ENCODE results near the gene HDAC4.

DNA sequence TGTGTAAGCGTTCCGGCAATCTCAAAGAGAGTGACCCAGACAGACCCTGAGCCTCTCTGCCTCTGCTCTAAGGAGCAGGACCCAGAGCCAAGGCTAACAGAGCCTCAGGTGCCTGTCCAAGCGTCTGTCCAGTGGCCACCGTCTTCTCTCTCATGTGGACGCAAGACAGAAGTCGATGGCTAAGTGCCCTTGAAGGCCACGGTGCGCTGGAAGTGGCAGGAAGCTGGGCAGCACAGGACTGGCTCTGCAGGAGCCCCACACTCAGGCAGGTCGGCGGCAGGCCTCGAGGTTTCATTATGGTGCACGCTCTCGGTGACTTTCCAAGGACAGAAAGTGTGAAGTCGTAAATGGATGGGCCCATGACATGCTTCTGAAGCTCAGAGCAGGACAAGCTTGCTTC lies 49.1 kb downstream of the HDAC4 start:
- TF ChIP-seq, protein P1, sequence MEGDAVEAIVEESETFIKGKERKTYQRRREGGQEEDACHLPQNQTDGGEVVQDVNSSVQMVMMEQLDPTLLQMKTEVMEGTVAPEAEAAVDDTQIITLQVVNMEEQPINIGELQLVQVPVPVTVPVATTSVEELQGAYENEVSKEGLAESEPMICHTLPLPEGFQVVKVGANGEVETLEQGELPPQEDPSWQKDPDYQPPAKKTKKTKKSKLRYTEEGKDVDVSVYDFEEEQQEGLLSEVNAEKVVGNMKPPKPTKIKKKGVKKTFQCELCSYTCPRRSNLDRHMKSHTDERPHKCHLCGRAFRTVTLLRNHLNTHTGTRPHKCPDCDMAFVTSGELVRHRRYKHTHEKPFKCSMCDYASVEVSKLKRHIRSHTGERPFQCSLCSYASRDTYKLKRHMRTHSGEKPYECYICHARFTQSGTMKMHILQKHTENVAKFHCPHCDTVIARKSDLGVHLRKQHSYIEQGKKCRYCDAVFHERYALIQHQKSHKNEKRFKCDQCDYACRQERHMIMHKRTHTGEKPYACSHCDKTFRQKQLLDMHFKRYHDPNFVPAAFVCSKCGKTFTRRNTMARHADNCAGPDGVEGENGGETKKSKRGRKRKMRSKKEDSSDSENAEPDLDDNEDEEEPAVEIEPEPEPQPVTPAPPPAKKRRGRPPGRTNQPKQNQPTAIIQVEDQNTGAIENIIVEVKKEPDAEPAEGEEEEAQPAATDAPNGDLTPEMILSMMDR (conservative IDR thresholded peaks at IDR 0.05; ENCODE audit: low read length) = no peak
- no peak for TF ChIP-seq EZH2phosphoT487 (IDR thresholded peaks at IDR 0.05; ENCODE audit: borderline replicate concordance)

All from Loucy (cell line).